ENCODE measurements around the gene S100A2.

Gene S100A2

DNA sequence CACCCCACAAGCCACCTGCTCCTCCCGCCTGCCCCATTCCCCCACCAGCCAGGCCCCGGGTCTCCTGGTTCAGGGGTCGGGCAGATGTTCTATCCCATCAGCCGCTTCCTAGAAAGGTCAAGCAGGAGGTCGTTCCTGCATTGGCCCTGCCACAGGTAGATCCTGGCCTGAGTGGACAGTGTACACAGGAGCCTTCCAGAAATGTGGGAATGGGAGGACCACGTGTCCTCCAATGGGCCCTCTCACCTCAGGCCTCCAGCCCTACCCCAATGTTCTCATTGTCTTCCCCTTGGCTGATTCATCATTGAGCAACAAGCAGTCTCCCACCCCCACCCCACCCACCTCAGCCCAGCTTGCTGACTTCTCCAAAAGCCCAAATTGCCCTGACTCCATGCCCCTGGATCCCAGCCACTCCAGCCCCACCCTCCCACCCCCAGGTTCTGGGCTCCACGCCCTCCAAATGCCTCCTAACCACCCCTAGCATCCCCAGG, 45.2 kb upstream of the S100A2 start:
- peak overlapping the region; percentile 66 for H3K4me3 ChIP-seq (ENCODE audit: severe bottlenecking)
- H3K9me3 ChIP-seq (ENCODE audit: severe bottlenecking), result no peaks in the 10 kb centered on the region
- H3K27me3 ChIP-seq (ENCODE audit: insufficient read depth, poor library complexity, severe bottlenecking), result no peaks in the 10 kb centered on the region
- peaks cover 30% of the 10 kb centered on the region for H3K4me1 ChIP-seq (ENCODE audit: insufficient read depth, poor library complexity, severe bottlenecking)
- DNase-seq (ENCODE audit: low spot score) (peak; percentile 80), ATAC-seq (ENCODE audit: low read depth) (peak; percentile 18)
- H3K36me3 ChIP-seq (ENCODE audit: low read depth), result peaks cover 52% of the 10 kb centered on the region
- peak overlapping the region; percentile 98 for H3K27ac ChIP-seq (ENCODE audit: poor library complexity, severe bottlenecking)
- TF ChIP-seq CTCF (IDR thresholded peaks at IDR 0.05; ENCODE audit: poor library complexity, severe bottlenecking), result no peak

DNA sequence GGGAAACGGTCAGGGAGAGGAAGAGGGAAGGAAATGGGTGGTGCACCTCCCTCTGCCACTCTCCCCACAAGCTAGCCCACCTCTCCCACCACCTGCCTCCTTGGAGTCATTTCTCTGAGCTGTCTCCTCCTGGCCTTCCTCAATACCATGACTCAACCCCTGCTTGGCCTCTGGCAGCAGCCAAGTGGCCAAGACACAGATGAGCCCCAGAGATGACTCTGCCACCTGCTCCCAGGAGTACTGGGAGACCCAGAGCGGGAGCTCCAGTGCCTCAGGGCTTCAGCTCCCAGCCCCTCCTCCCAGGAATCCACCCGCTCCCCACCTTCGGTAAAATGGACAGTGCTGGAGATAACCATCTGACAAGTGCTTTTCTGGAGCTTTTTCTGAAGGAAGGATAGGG, 44.7 kb upstream of the S100A2 start:
- peaks cover 30% of the 10 kb centered on the region for H3K4me1 ChIP-seq (ENCODE audit: insufficient read depth, poor library complexity, severe bottlenecking)
- H3K27ac ChIP-seq (ENCODE audit: poor library complexity, severe bottlenecking), result peak overlapping the region; percentile 98
- no peaks in the 10 kb centered on the region for H3K27me3 ChIP-seq (ENCODE audit: insufficient read depth, poor library complexity, severe bottlenecking)
- ATAC-seq (ENCODE audit: low read depth) (peak; percentile 4), DNase-seq (ENCODE audit: low spot score) (peak; percentile 80)
- H3K4me3 ChIP-seq (ENCODE audit: severe bottlenecking), result peak overlapping the region; percentile 30
- TF ChIP-seq CTCF (IDR thresholded peaks at IDR 0.05; ENCODE audit: poor library complexity, severe bottlenecking), result no peak
- H3K9me3 ChIP-seq (ENCODE audit: severe bottlenecking), result no peaks in the 10 kb centered on the region
- peaks cover 52% of the 10 kb centered on the region for H3K36me3 ChIP-seq (ENCODE audit: low read depth)

DNA sequence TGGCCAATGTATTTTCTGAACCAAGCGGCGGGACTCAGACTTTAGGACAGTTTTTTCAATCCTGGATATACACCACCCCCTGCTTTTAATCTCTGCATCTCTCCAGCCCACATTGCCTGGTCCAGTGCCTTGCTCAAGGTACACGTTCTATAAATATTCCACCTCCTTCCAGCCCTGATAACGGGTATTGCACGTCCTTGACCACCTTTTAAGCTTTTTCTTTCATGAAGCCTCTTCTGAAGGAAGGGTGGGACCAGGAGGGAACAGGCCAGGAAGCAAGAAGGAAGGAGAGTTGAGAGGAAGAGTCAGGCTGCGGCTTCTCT, 43.9 kb upstream of the S100A2 start:
- H3K4me1 ChIP-seq (ENCODE audit: insufficient read depth, poor library complexity, severe bottlenecking), result peaks cover 30% of the 10 kb centered on the region
- H3K9me3 ChIP-seq (ENCODE audit: severe bottlenecking), result no peaks in the 10 kb centered on the region
- peak overlapping the region; percentile 98 for H3K27ac ChIP-seq (ENCODE audit: poor library complexity, severe bottlenecking)

GRCh38 chr1:153608742-153609584, 43.3 kb upstream of the S100A2 start:
- peak; percentile 96 for DNase-seq (ENCODE audit: low spot score)
- no peak for TF ChIP-seq CTCF (IDR thresholded peaks at IDR 0.05; ENCODE audit: poor library complexity, severe bottlenecking)
- no peaks in the 10 kb centered on the region for H3K9me3 ChIP-seq (ENCODE audit: severe bottlenecking)
- peak overlapping the region; percentile 30 for H3K4me3 ChIP-seq (ENCODE audit: severe bottlenecking)
- peaks cover 53% of the 10 kb centered on the region for H3K36me3 ChIP-seq (ENCODE audit: low read depth)
- peak; percentile 58 for ATAC-seq (ENCODE audit: low read depth)
- H3K27ac ChIP-seq (ENCODE audit: poor library complexity, severe bottlenecking), result peak overlapping the region; percentile 98
- H3K4me1 ChIP-seq (ENCODE audit: insufficient read depth, poor library complexity, severe bottlenecking), result peaks cover 25% of the 10 kb centered on the region
- H3K27me3 ChIP-seq (ENCODE audit: insufficient read depth, poor library complexity, severe bottlenecking), result no peaks in the 10 kb centered on the region

More for the DNA sequence above, 43.9 kb upstream of the S100A2 start:
- peaks cover 52% of the 10 kb centered on the region for H3K36me3 ChIP-seq (ENCODE audit: low read depth)
- ATAC-seq (ENCODE audit: low read depth) (no peak), DNase-seq (ENCODE audit: low spot score) (no peak)
- no peaks in the 10 kb centered on the region for H3K27me3 ChIP-seq (ENCODE audit: insufficient read depth, poor library complexity, severe bottlenecking)
- TF ChIP-seq CTCF (IDR thresholded peaks at IDR 0.05; ENCODE audit: poor library complexity, severe bottlenecking), result no peak
- H3K4me3 ChIP-seq (ENCODE audit: severe bottlenecking), result peak overlapping the region; percentile 30

Measured in RWPE2 (cell line).